ENCODE measurements around the gene APC. TPM values are rescaled to one million over a fixed set of nuclear protein-coding genes. Genes with fewer than 3 reads are reported as not detected.

APC gene
- total RNA-seq, 1 experiment from 2014 or later: 24.0 TPM

DNA sequence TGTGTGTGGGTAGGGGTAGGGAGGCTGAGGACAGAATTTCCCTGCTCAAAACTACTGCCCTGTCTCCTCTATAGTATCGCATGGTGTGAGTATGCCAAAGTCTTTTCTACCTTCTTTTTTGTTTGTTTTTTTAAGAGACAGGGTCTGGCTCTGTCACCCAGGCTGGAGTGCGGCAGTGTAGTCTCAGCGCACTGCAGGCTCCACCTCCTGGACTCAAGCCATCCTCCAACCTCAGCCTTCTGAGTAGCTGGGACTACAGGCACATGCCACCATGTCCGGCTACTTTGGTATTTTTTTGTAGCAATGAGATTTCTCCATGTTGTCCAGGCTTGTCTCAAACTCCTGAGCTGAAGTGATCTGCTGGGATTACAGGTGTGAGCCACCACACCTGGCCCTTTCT is 125.9 kb downstream of the APC start:
- Histone ChIP-seq H4K20me1 (ENCODE audit: insufficient read depth) (no peaks in the 10 kb centered on the region; the same call in 1 of the 2 replicates), H3K79me2 (ENCODE audit: insufficient read depth, low read length) (peaks cover 51% of the 10 kb centered on the region), H3K9ac (ENCODE audit: low read length) (no peak overlapping the region), H3K4me1 (ENCODE audit: control insufficient read depth in 1 of 2, insufficient read depth in 2 of 2, low read length in 2 of 2) (peaks cover 8 to 22% of the 10 kb centered on the region in 2 experiments), H3K4me2 (ENCODE audit: low read length) (no peak overlapping the region), H3K36me3 (ENCODE audit: control insufficient read depth in 1 of 2, insufficient read depth in 2 of 2, low read length in 2 of 2) (peaks cover 36 to 41% of the 10 kb centered on the region in 2 experiments), H3K9me2 (ENCODE audit: insufficient read depth) (no peaks in the 10 kb centered on the region), H2AFZ (ENCODE audit: low read depth, low read length, poor library complexity, severe bottlenecking) (no peak overlapping the region), H3K9me3 (ENCODE audit: control insufficient read depth in 1 of 2, insufficient read depth in 1 of 2, low read depth in 1 of 2, low read length in 2 of 2) (no peaks in the 10 kb centered on the region), H3K4me3 (replicated peaks in 1 of 2; ENCODE audit: low read depth in 1 of 2, low read length in 2 of 2) (no peak overlapping the region), H3K27ac (ENCODE audit: low read depth, low read length) (no peak overlapping the region), H3K27me3 (ENCODE audit: insufficient read depth, low read length) (no peaks in the 10 kb centered on the region)
- ChIA-PET CTCF (no interaction called here), POLR2A (no interaction called here), RAD21 (ENCODE audit: low non-redundant PET in 1 of 2, low total read pairs in 2 of 2, uncharacterized antibody in 2 of 2, unreplicated experiment in 2 of 2) (no interaction called here)
- BruUV-seq (replicated peaks): no TSS peak
- TF ChIP-seq TCF7L2 (IDR thresholded peaks at IDR 0.05; ENCODE audit: borderline replicate concordance, extremely low read depth, insufficient read depth, insufficient read length) (no peak), EGR1 (IDR thresholded peaks at IDR 0.05; ENCODE audit: low read depth) (no peak)
- intact Hi-C loops (cut with micrococcal nuclease): no loop called here
- ATAC-seq (no peak), DNase-seq (ENCODE audit: low read depth, low spot score) (no peak)

DNA sequence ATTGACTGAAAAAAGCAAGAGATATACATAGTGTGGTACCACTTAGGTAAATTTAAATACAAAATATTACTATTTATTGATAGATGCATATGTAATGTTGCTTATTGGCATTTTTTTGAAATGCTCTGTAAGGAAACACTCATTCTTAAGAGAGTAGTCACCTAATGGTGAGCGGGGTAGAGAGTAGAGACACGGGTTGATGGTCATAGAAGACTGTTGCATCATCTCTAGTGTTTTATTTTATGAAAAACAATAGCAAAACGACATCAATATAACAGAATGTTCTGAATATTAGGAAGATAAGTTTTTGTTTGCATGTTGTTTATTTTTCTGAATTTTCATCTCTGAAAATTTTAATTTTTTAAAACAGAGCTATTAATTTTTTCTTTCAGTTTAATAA is 127.4 kb downstream of the APC start:
- Histone ChIP-seq H4K20me1 (ENCODE audit: insufficient read depth) (no peaks in the 10 kb centered on the region; the same call in 1 of the 2 replicates), H3K36me3 (ENCODE audit: control insufficient read depth in 1 of 2, insufficient read depth in 2 of 2, low read length in 2 of 2) (peaks cover 40 to 48% of the 10 kb centered on the region in 2 experiments), H3K9ac (ENCODE audit: low read length) (no peak overlapping the region), H3K4me2 (ENCODE audit: low read length) (no peak overlapping the region), H3K4me1 (ENCODE audit: control insufficient read depth in 1 of 2, insufficient read depth in 2 of 2, low read length in 2 of 2) (peaks cover 8 to 22% of the 10 kb centered on the region in 2 experiments), H3K4me3 (replicated peaks in 1 of 2; ENCODE audit: low read depth in 1 of 2, low read length in 2 of 2) (no peak overlapping the region), H3K9me2 (ENCODE audit: insufficient read depth) (no peaks in the 10 kb centered on the region), H3K9me3 (ENCODE audit: control insufficient read depth in 1 of 2, insufficient read depth in 1 of 2, low read depth in 1 of 2, low read length in 2 of 2) (no peaks in the 10 kb centered on the region), H2AFZ (ENCODE audit: low read depth, low read length, poor library complexity, severe bottlenecking) (no peak overlapping the region), H3K27me3 (ENCODE audit: insufficient read depth, low read length) (no peaks in the 10 kb centered on the region), H3K27ac (ENCODE audit: low read depth, low read length) (no peak overlapping the region), H3K79me2 (ENCODE audit: insufficient read depth, low read length) (peaks cover 56% of the 10 kb centered on the region)
- BruUV-seq (replicated peaks): no TSS peak
- ChIA-PET POLR2A (no interaction called here), CTCF (interaction anchor here (0.9 kb wide), 1 partner anchor 17 kb away, joined by 5 read pairs; no protein-coding TSS in a partner anchor), RAD21 (ENCODE audit: low non-redundant PET in 1 of 2, low total read pairs in 2 of 2, uncharacterized antibody in 2 of 2, unreplicated experiment in 2 of 2) (no interaction called here)
- ATAC-seq (no peak), DNase-seq (ENCODE audit: low read depth, low spot score) (no peak)
- intact Hi-C loops (cut with micrococcal nuclease): no loop called here
- TF ChIP-seq SIN3A (IDR thresholded peaks at IDR 0.05; ENCODE audit: low read depth): no peak
- no peak for TF ChIP-seq YY1 (IDR thresholded peaks at IDR 0.05; ENCODE audit: extremely low read depth, insufficient replicate concordance, low read depth, low read length)
- TF ChIP-seq FOSL1 (IDR thresholded peaks at IDR 0.05; ENCODE audit: low read depth): no peak
- TF ChIP-seq, protein P1, sequence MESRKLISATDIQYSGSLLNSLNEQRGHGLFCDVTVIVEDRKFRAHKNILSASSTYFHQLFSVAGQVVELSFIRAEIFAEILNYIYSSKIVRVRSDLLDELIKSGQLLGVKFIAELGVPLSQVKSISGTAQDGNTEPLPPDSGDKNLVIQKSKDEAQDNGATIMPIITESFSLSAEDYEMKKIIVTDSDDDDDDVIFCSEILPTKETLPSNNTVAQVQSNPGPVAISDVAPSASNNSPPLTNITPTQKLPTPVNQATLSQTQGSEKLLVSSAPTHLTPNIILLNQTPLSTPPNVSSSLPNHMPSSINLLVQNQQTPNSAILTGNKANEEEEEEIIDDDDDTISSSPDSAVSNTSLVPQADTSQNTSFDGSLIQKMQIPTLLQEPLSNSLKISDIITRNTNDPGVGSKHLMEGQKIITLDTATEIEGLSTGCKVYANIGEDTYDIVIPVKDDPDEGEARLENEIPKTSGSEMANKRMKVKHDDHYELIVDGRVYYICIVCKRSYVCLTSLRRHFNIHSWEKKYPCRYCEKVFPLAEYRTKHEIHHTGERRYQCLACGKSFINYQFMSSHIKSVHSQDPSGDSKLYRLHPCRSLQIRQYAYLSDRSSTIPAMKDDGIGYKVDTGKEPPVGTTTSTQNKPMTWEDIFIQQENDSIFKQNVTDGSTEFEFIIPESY (IDR thresholded peaks at IDR 0.05; ENCODE audit: extremely low read depth, insufficient replicate concordance, low read length): no peak
- TF ChIP-seq, protein P2, sequence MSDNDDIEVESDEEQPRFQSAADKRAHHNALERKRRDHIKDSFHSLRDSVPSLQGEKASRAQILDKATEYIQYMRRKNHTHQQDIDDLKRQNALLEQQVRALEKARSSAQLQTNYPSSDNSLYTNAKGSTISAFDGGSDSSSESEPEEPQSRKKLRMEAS (IDR thresholded peaks at IDR 0.05): no peak
- no peak for TF ChIP-seq ELF1 (IDR thresholded peaks at IDR 0.05; ENCODE audit: borderline replicate concordance, low read depth)
- no peak for TF ChIP-seq CEBPB (IDR thresholded peaks at IDR 0.05; ENCODE audit: low read depth)
- TF ChIP-seq POLR2AphosphoS5 (IDR thresholded peaks at IDR 0.05; ENCODE audit: low read depth, low read length): no peak
- TF ChIP-seq POLR2A (IDR thresholded peaks at IDR 0.05; ENCODE audit: borderline replicate concordance, extremely low read depth, insufficient read depth, insufficient read length): no peak
- TF ChIP-seq, protein P3, sequence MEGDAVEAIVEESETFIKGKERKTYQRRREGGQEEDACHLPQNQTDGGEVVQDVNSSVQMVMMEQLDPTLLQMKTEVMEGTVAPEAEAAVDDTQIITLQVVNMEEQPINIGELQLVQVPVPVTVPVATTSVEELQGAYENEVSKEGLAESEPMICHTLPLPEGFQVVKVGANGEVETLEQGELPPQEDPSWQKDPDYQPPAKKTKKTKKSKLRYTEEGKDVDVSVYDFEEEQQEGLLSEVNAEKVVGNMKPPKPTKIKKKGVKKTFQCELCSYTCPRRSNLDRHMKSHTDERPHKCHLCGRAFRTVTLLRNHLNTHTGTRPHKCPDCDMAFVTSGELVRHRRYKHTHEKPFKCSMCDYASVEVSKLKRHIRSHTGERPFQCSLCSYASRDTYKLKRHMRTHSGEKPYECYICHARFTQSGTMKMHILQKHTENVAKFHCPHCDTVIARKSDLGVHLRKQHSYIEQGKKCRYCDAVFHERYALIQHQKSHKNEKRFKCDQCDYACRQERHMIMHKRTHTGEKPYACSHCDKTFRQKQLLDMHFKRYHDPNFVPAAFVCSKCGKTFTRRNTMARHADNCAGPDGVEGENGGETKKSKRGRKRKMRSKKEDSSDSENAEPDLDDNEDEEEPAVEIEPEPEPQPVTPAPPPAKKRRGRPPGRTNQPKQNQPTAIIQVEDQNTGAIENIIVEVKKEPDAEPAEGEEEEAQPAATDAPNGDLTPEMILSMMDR (IDR thresholded peaks at IDR 0.05 in 2 of 3, conservative IDR thresholded peaks at IDR 0.05 in 1 of 3; ENCODE audit: borderline replicate concordance in 1 of 3, insufficient read depth in 1 of 3, low read depth in 2 of 3, low read length in 2 of 3): no peak
- TF ChIP-seq, protein P4, sequence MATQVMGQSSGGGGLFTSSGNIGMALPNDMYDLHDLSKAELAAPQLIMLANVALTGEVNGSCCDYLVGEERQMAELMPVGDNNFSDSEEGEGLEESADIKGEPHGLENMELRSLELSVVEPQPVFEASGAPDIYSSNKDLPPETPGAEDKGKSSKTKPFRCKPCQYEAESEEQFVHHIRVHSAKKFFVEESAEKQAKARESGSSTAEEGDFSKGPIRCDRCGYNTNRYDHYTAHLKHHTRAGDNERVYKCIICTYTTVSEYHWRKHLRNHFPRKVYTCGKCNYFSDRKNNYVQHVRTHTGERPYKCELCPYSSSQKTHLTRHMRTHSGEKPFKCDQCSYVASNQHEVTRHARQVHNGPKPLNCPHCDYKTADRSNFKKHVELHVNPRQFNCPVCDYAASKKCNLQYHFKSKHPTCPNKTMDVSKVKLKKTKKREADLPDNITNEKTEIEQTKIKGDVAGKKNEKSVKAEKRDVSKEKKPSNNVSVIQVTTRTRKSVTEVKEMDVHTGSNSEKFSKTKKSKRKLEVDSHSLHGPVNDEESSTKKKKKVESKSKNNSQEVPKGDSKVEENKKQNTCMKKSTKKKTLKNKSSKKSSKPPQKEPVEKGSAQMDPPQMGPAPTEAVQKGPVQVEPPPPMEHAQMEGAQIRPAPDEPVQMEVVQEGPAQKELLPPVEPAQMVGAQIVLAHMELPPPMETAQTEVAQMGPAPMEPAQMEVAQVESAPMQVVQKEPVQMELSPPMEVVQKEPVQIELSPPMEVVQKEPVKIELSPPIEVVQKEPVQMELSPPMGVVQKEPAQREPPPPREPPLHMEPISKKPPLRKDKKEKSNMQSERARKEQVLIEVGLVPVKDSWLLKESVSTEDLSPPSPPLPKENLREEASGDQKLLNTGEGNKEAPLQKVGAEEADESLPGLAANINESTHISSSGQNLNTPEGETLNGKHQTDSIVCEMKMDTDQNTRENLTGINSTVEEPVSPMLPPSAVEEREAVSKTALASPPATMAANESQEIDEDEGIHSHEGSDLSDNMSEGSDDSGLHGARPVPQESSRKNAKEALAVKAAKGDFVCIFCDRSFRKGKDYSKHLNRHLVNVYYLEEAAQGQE (IDR thresholded peaks at IDR 0.05; ENCODE audit: low read depth): no peak
